GM23248 (cell line): ENCODE results near the gene AP2A2. TPM values are rescaled to one million over a fixed set of nuclear protein-coding genes. Genes with fewer than 3 reads are reported as not detected.

ENCODE experiments used
- DNase-seq: peaks from one replicate; pipeline ENCODE4 v3.0.0-alpha.2; 2015
- H2AFZ ChIP-seq: fragments of 200-600 bp; sonication (generic); 2 replicates; pipeline ENCODE4 v1.6.1; 2016; ENCODE audit warnings: antibody characterized with exemption
- H3F3A ChIP-seq: fragments of 200-600 bp; sonication (generic); 2 replicates; pipeline ENCODE4 v1.6.1; 2016; ENCODE audit warnings: mild to moderate bottlenecking, antibody characterized with exemption, mixed run types; ENCODE audit not compliant: insufficient read depth
- H3K27ac ChIP-seq: fragments of 200-600 bp; sonication (generic); 2 replicates; pipeline ENCODE4 v1.5.1; 2016; ENCODE audit warnings: mild to moderate bottlenecking
- H3K27me3 ChIP-seq: fragments of 200-600 bp; sonication (generic); replicated peaks from 2 replicates; pipeline ENCODE4 v1.6.1; 2016; ENCODE audit warnings: mild to moderate bottlenecking; ENCODE audit not compliant: insufficient read depth
- H3K36me3 ChIP-seq: fragments of 200-600 bp; sonication (generic); 2 replicates; pipeline ENCODE4 v1.6.1; 2016; ENCODE audit warnings: low read depth, mild to moderate bottlenecking
- H3K4me1 ChIP-seq: fragments of 200-600 bp; sonication (generic); 2 replicates; pipeline ENCODE4 v1.6.1; 2016; ENCODE audit warnings: mild to moderate bottlenecking; ENCODE audit not compliant: insufficient read depth
- H3K4me2 ChIP-seq: fragments of 200-600 bp; sonication (generic); one replicate; pipeline ENCODE4 v1.6.1; 2016; ENCODE audit warnings: mild to moderate bottlenecking; ENCODE audit not compliant: unreplicated experiment
- H3K4me3 ChIP-seq: fragments of 200-600 bp; sonication (generic); 2 replicates; pipeline ENCODE4 v1.5.1; 2016; ENCODE audit warnings: mild to moderate bottlenecking
- H3K79me2 ChIP-seq: fragments of 200-600 bp; sonication (generic); 2 replicates; pipeline ENCODE4 v1.6.1; 2016; ENCODE audit warnings: mild to moderate bottlenecking; ENCODE audit not compliant: insufficient read depth
- H3K9ac ChIP-seq: fragments of 200-600 bp; sonication (generic); 2 replicates; pipeline ENCODE4 v1.6.1; 2016; ENCODE audit warnings: mild to moderate bottlenecking
- H3K9me2 ChIP-seq: fragments of 200-600 bp; sonication (generic); 2 replicates; pipeline ENCODE4 v1.6.1; 2016; ENCODE audit warnings: mixed run types, mild to moderate bottlenecking, moderate library complexity; ENCODE audit not compliant: insufficient read depth
- H3K9me3 ChIP-seq: fragments of 200-600 bp; sonication (generic); one replicate; pipeline ENCODE4 v1.6.1; 2017; ENCODE audit warnings: low read depth
- H4K20me1 ChIP-seq: fragments of 200-600 bp; sonication (generic); 2 replicates; pipeline ENCODE4 v1.6.0; 2016; ENCODE audit not compliant: insufficient read depth
- EZH2 ChIP-seq: fragments of 200-600 bp; sonication (generic); IDR thresholded peaks from 2 replicates; pipeline ENCODE4 v1.6.1; 2018; ENCODE audit warnings: antibody characterized with exemption, mild to moderate bottlenecking; ENCODE audit not compliant: insufficient read depth, poor library complexity, severe bottlenecking
- EZH2phosphoT487 ChIP-seq: fragments of 200-600 bp; sonication (generic); IDR thresholded peaks from 2 replicates; pipeline ENCODE4 v1.6.1; 2018; ENCODE audit warnings: antibody characterized with exemption, moderate library complexity, mild to moderate bottlenecking, low read depth; ENCODE audit not compliant: insufficient read depth
- WGBS, 2 experiments: methylation state at CpG; one replicate each; pipeline ENCODE4 v1.1.6; 2015 to 2017; ENCODE audit warnings: low lambda C conversion rate in 2 of 2, low coverage in 1 of 2; ENCODE audit errors: missing lambda C conversion rate in 2 of 2; 5-methylcytosine and 5-hydroxymethylcytosine counted together
- in situ Hi-C: fragments of 300-500 bp; cut with MboI; formaldehyde crosslinking; loops from 2 replicates; pipeline ENCODE4 v1.15.0; 2020
- polyA plus RNA-seq: library from polyadenylated mRNA; unstranded; fragments of >200 nt; fragmentation: Nextera tagmentation; extraction: Ambion mirVana; gene quantifications from 2 replicates; pipeline ENCODE4 v1.2.1, GENCODE V29; 2016
- total RNA-seq: library from RNA; depleted of rRNA; stranded (reverse); fragments of >200 nt; shearing (Covaris generic); gene quantifications from 2 replicates; pipeline ENCODE4 v1.2.3, GENCODE V29; 2014

The AP2A2 gene
- total and polyA plus RNA-seq, 2 experiments from 2014 or later: 31.1 to 38.3 TPM

DNA sequence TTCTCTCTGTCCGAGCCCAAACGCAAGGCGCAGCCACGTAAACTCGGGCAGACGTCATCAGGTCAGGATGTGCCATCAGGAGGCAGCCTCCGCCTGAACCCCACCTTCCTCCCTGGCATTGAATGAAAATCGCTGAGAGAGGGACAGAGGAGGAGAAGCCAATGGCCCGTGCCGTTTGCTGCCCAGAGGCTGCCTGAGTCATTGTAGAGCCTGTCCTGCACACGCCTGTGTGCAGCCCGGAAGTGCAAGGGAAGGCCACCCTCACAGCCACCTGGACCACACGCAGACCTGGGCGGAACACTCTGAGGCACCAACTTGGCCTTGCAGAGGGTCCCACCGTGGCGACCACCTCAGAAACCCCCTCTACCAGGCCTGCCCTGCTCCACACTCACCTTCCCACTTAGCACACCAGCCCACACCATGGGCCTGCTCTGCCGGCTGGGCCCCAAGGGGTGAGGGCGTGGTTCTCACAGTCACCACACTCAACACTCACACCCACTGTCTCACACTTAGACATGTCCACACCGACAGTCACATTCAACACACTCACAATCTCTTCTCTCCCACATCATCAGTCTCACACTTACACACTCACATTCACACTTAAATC lies 24.1 kb upstream of the AP2A2 start:
- Histone ChIP-seq H3K27me3 (no peaks in the 10 kb centered on the region), H3F3A (no peaks in the 10 kb centered on the region), H3K79me2 (peaks cover 13% of the 10 kb centered on the region; the same call in 1 of the 2 replicates), H3K27ac (no peak overlapping the region), H3K36me3 (peaks cover 4% of the 10 kb centered on the region; the same call in 1 of the 2 replicates), H3K9me3 (no peaks in the 10 kb centered on the region), H3K4me1 (no peaks in the 10 kb centered on the region), H3K9me2 (no peaks in the 10 kb centered on the region), H3K4me2 (no peak overlapping the region), H3K9ac (no peak overlapping the region), H3K4me3 (no peak overlapping the region), H2AFZ (no peak overlapping the region), H4K20me1 (no peaks in the 10 kb centered on the region)
- whole genome bisulfite sequencing, 2 experiments: 87 to 88% methylated on average over 19 of the region's 19 CpGs
- in situ Hi-C loops: loop anchor here (10.0 kb wide), 1 partner anchor 153 kb away; no protein-coding TSS in a partner anchor
- no peak for DNase-seq
- TF ChIP-seq EZH2phosphoT487 (no peak), EZH2 (no peak)

DNA sequence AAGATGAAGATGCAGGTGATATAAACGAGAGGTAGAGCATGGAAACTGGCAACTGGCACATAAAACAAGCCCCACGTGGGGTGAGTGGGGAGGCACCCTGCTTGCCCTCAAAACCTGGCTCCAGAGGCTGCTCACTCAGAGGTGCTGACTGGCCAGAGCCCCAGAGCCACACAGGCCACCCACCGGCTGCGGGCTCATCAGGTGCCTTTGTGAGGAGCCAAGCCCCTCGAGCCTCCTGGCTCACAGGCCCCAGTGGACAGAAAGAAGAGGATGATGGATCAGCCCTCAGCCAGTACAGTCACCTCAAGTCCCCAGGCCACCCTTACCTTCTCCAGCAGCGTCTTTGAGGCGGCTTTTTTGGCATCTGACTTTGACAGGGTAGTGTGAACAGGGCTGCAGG lies 21.3 kb upstream of the AP2A2 start:
- peaks cover 4% of the 10 kb centered on the region; the same call in 1 of the 2 replicates for H3K36me3 ChIP-seq
- 95 to 96% methylated on average over 6 to 7 of the region's 7 CpGs for WGBS, 2 experiments
- H3K9me2 ChIP-seq: no peaks in the 10 kb centered on the region
- no peak overlapping the region for H3K4me3 ChIP-seq
- no peaks in the 10 kb centered on the region for H3F3A ChIP-seq
- no peak overlapping the region for H2AFZ ChIP-seq
- no peak overlapping the region for H3K27ac ChIP-seq
- no peak overlapping the region for H3K9ac ChIP-seq
- H3K79me2 ChIP-seq: peaks cover 31% of the 10 kb centered on the region
- TF ChIP-seq EZH2phosphoT487 (no peak), EZH2 (no peak)
- H3K4me2 ChIP-seq: no peak overlapping the region
- 0 out of 2 replicates have a peak, but pooled peaks cover 2% of the 10 kb centered on the region for H3K4me1 ChIP-seq
- no peak for DNase-seq
- in situ Hi-C loops: loop anchor here (10.0 kb wide), 1 partner anchor 150 kb away; no protein-coding TSS in a partner anchor
- H3K27me3 ChIP-seq: no peaks in the 10 kb centered on the region
- no peaks in the 10 kb centered on the region for H3K9me3 ChIP-seq
- H4K20me1 ChIP-seq: no peaks in the 10 kb centered on the region

- no peaks in the 10 kb centered on the region for H3F3A ChIP-seq
- 85 to 87% methylated on average over 7 of the region's 7 CpGs for WGBS, 2 experiments
- H2AFZ ChIP-seq: no peak overlapping the region
- H3K9me3 ChIP-seq: no peaks in the 10 kb centered on the region
- no peak overlapping the region for H3K4me2 ChIP-seq
- no peak overlapping the region for H3K4me3 ChIP-seq
- H3K4me1 ChIP-seq: 0 out of 2 replicates have a peak, but pooled peaks cover 3% of the 10 kb centered on the region
- H3K27ac ChIP-seq: no peak overlapping the region
- H3K36me3 ChIP-seq: 0 out of 2 replicates have a peak, but pooled peaks cover 4% of the 10 kb centered on the region
- no peak overlapping the region for H3K9ac ChIP-seq
- in situ Hi-C loops: loop anchor here (10.0 kb wide), 1 partner anchor 149 kb away; no protein-coding TSS in a partner anchor
- peaks cover 43% of the 10 kb centered on the region for H3K79me2 ChIP-seq
- no peak for DNase-seq
- H3K9me2 ChIP-seq: no peaks in the 10 kb centered on the region
- H3K27me3 ChIP-seq: no peaks in the 10 kb centered on the region
- H4K20me1 ChIP-seq: no peaks in the 10 kb centered on the region
- TF ChIP-seq EZH2phosphoT487: no peak
- no peak for TF ChIP-seq EZH2
These were observed 19.7 kb upstream of the AP2A2 start for GRCh38 chr11:905952-906351.

DNA sequence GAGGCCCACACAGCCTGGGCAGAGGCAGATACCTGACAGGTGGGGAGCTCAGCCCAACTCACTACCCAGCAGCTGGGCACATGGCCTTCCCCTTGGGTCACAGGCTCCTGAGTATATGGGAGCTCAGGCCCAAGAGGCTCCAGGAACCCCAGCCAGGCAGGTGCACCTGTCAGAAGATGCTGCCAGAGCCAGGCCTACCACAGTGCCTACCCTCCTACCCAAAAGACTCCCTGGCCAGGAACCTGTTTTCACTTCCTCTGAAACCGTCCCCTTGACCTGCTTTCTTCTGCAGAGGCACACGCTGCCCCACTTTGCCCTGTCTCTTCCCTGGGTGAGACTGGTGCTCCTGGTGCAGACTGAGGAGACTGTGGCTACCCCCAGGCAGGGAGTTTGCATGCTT lies 18.0 kb upstream of the AP2A2 start:
- H3K9ac ChIP-seq: no peak overlapping the region
- WGBS, 2 experiments: 100% methylated on average over 2 of the region's 2 CpGs

More for the DNA sequence above, 18.0 kb upstream of the AP2A2 start:
- Histone ChIP-seq H3F3A (0 out of 2 replicates have a peak, but pooled peaks cover 6% of the 10 kb centered on the region), H4K20me1 (no peaks in the 10 kb centered on the region), H3K4me1 (0 out of 2 replicates have a peak, but pooled peaks cover 3% of the 10 kb centered on the region), H2AFZ (no peak overlapping the region), H3K27ac (no peak overlapping the region), H3K4me3 (no peak overlapping the region), H3K9me3 (no peaks in the 10 kb centered on the region), H3K36me3 (no peaks in the 10 kb centered on the region), H3K9me2 (no peaks in the 10 kb centered on the region), H3K27me3 (no peaks in the 10 kb centered on the region), H3K79me2 (peaks cover 43% of the 10 kb centered on the region), H3K4me2 (no peak overlapping the region)
- in situ Hi-C loops: loop anchor here (10.0 kb wide), 1 partner anchor 147 kb away; no protein-coding TSS in a partner anchor
- no peak for TF ChIP-seq EZH2
- TF ChIP-seq EZH2phosphoT487: no peak
- DNase-seq: no peak
